Epithelial cell of esophagus (primary cell): ENCODE results near the gene TMEM63C.

Experiments used
- DNase-seq: peaks from one replicate; pipeline ENCODE4 v3.0.0; 2010; ENCODE audit warnings: low read depth
- H3K4me3 ChIP-seq: 2 replicates; pipeline ENCODE4 v1.5.1; 2011; ENCODE audit warnings: mild to moderate bottlenecking, low read length, control low read depth
- TF ChIP-seq, protein P1 (sequence below): IDR thresholded peaks from 2 replicates; pipeline ENCODE4 v1.5.1; 2011; ENCODE audit warnings: low read depth, mild to moderate bottlenecking, low read length, control low read depth, inconsistent platforms; ENCODE audit not compliant: insufficient read depth; ENCODE audit errors: missing control alignments

TMEM63C gene

DNA sequence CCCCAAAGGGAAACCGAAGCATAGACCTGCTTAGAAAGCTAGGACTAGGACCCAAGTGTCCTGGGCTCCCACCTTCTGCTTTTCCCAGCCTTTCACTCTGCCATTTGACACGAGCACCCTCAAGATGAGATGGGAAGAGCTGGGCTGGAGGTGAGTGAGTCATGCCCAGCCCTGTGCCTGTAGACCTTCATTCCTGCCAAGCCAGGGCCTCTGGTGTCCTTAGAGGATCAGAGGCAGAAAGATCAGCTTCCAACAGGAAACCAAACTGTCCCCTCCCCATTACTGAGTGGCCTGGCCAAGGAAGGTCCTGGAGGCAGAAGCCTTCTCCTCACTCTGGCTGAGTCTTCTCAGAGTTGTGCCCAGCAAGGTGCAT, 3.5 kb downstream of the TMEM63C start:
- TF ChIP-seq, protein P1, sequence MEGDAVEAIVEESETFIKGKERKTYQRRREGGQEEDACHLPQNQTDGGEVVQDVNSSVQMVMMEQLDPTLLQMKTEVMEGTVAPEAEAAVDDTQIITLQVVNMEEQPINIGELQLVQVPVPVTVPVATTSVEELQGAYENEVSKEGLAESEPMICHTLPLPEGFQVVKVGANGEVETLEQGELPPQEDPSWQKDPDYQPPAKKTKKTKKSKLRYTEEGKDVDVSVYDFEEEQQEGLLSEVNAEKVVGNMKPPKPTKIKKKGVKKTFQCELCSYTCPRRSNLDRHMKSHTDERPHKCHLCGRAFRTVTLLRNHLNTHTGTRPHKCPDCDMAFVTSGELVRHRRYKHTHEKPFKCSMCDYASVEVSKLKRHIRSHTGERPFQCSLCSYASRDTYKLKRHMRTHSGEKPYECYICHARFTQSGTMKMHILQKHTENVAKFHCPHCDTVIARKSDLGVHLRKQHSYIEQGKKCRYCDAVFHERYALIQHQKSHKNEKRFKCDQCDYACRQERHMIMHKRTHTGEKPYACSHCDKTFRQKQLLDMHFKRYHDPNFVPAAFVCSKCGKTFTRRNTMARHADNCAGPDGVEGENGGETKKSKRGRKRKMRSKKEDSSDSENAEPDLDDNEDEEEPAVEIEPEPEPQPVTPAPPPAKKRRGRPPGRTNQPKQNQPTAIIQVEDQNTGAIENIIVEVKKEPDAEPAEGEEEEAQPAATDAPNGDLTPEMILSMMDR = no peak
- peak; percentile 59 for DNase-seq
- no peak overlapping the region for H3K4me3 ChIP-seq

- H3K4me3 ChIP-seq = no peak overlapping the region
- TF ChIP-seq, protein P1 = no peak
- DNase-seq = peak; percentile 88
These were observed 5.5 kb downstream of the TMEM63C start for GRCh38 chr14:77186911-77187648.

GRCh38 chr14:77187649-77188012, 6.0 kb downstream of the TMEM63C start:
- TF ChIP-seq, protein P1 = no peak
- no peak for DNase-seq
- H3K4me3 ChIP-seq = no peak overlapping the region

DNA sequence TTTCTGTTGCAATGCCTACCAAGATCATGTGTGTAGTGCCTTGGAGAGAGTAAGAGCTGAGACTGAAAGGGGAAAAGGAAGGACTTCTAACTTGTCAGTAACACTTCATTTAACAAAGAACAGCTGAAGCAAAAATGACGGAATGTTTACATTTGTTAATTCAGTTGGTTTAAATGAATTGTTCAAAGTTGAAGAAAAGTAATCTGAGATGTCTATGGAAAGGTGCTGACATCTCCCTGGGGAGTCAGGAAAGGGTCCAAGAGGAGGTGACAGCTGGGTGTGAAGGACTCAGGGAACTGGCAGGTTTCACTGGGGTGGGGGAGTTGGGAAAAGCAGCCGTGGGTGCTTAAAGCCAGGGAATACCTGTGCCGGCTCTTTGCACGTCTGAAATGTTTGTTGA, 7.9 kb downstream of the TMEM63C start:
- no peak overlapping the region for H3K4me3 ChIP-seq
- no peak for DNase-seq
- TF ChIP-seq, protein P1 = no peak

- H3K4me3 ChIP-seq = no peak overlapping the region
- TF ChIP-seq, protein P1 = no peak
- no peak for DNase-seq
These were observed 9.4 kb downstream of the TMEM63C start for GRCh38 chr14:77190977-77191376.

DNA sequence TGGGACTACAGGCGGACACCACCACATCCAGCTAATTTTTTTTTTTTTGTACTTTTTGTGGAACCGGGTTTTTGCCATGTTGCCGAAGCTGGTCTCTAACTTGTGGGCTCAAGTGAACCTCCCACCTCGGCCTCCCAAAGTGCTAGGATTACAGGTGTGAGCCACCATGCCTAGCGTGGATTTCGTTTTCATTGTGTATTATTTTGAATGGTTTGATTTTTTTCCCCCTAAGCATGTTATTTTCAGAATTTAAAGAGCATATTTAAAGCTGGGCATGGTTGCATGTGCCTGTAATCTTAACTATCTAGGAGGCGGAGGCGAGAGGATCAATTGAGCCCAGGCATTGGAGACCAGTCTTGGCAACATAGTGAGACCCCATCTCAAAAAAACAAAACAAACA, 13.1 kb downstream of the TMEM63C start:
- TF ChIP-seq, protein P1 = no peak
- DNase-seq = no peak
- H3K4me3 ChIP-seq = no peak overlapping the region

DNA sequence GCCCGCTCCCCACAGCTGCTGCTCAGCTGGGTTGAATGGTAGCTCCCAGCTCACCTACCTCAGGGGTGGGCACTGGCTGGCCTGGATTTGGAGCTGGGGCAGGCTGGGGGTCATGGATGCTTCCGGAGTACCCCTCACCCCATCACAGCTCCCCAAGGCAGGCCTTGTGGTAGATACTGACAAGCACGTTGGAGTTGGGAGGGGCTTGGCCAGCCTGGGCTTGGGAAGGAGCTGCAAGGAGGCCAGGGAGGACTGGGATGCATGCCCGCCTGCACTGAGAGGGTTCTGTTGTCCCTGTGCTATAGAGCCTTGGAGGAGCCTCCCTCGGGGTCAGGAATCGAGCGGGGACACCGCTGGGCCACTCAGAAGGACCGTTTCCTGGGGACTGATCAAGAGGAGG, 14.2 kb downstream of the TMEM63C start:
- DNase-seq = no peak
- TF ChIP-seq, protein P1 = no peak
- no peak overlapping the region for H3K4me3 ChIP-seq
